Progenitor cell of endocrine pancreas (in vitro differentiated cells): ENCODE measurements around the gene KRT35. TPM values are rescaled to one million over a fixed set of nuclear protein-coding genes. Genes with fewer than 3 reads are reported as not detected.

Experiments used
- DNase-seq: peaks from one replicate; pipeline ENCODE4 v3.0.0; 2021; ENCODE audit warnings: low spot score; ENCODE audit not compliant: unreplicated experiment
- H3K27ac Mint-ChIP-seq: 2 replicates; pipeline ENCODE4 v1.8.0; 2021; ENCODE audit warnings: mild to moderate bottlenecking, moderate library complexity, mixed read lengths
- H3K27me3 Mint-ChIP-seq: 2 replicates; pipeline ENCODE4 v1.8.0; 2021; ENCODE audit warnings: mixed read lengths
- H3K36me3 Mint-ChIP-seq: 2 replicates; pipeline ENCODE4 v1.8.0; 2022; ENCODE audit warnings: mixed read lengths; ENCODE audit not compliant: insufficient read depth
- H3K4me1 Mint-ChIP-seq: 2 replicates; pipeline ENCODE4 v1.8.0; 2021; ENCODE audit warnings: low read depth, mixed read lengths
- H3K4me3 Mint-ChIP-seq: 2 replicates; pipeline ENCODE4 v1.8.0; 2021; ENCODE audit warnings: low read depth, mild to moderate bottlenecking, moderate library complexity, mixed read lengths
- H3K9me3 Mint-ChIP-seq: 2 replicates; pipeline ENCODE4 v1.8.0; 2021; ENCODE audit warnings: low read depth, mixed read lengths
- total RNA-seq: library from RNA; stranded (reverse); gene quantifications from 2 replicates; pipeline ENCODE4 v1.2.1, GENCODE V29; 2021
- TF ChIP-seq, protein P1 (sequence below): fragments of 200-600 bp; sonication (generic); IDR thresholded peaks from one replicate; pipeline ENCODE4 v1.5.0; 2021; ENCODE audit warnings: antibody characterized with exemption, mild to moderate bottlenecking; ENCODE audit not compliant: unreplicated experiment

The KRT35 gene
- total RNA-seq, 1 donor from 2014 or later, result not detected

DNA sequence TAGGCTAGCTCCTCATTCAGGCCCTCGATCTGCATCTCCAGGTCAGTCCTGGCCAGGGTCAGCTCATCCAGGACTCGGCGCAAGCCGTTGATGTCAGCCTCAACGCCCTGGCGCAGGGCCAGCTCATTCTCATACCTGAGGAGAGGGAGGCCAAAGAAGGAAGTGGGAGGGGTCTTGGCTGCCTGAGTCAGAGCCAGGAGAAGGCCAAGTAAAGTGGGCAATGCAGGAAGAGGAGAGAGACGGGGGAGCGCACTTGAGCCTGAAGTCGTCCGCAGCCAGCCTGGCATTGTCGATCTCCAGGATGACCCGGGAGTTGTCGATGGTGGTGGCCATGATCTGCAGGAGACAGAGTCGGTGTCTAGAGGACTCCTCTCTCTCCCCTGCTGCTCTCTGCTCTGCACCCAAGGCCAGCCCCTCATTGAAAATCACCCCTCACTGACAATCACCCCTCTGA is 35.9 kb upstream of the KRT35 start:
- H3K27ac Mint-ChIP-seq, result no peak overlapping the region
- no peak overlapping the region for H3K4me3 Mint-ChIP-seq
- H3K36me3 Mint-ChIP-seq, result no peaks in the 10 kb centered on the region
- no peaks in the 10 kb centered on the region for H3K9me3 Mint-ChIP-seq
- TF ChIP-seq, protein P1, sequence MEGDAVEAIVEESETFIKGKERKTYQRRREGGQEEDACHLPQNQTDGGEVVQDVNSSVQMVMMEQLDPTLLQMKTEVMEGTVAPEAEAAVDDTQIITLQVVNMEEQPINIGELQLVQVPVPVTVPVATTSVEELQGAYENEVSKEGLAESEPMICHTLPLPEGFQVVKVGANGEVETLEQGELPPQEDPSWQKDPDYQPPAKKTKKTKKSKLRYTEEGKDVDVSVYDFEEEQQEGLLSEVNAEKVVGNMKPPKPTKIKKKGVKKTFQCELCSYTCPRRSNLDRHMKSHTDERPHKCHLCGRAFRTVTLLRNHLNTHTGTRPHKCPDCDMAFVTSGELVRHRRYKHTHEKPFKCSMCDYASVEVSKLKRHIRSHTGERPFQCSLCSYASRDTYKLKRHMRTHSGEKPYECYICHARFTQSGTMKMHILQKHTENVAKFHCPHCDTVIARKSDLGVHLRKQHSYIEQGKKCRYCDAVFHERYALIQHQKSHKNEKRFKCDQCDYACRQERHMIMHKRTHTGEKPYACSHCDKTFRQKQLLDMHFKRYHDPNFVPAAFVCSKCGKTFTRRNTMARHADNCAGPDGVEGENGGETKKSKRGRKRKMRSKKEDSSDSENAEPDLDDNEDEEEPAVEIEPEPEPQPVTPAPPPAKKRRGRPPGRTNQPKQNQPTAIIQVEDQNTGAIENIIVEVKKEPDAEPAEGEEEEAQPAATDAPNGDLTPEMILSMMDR, result no peak
- no peaks in the 10 kb centered on the region for H3K27me3 Mint-ChIP-seq
- DNase-seq, result no peak
- H3K4me1 Mint-ChIP-seq, result peaks cover 21% of the 10 kb centered on the region

DNA sequence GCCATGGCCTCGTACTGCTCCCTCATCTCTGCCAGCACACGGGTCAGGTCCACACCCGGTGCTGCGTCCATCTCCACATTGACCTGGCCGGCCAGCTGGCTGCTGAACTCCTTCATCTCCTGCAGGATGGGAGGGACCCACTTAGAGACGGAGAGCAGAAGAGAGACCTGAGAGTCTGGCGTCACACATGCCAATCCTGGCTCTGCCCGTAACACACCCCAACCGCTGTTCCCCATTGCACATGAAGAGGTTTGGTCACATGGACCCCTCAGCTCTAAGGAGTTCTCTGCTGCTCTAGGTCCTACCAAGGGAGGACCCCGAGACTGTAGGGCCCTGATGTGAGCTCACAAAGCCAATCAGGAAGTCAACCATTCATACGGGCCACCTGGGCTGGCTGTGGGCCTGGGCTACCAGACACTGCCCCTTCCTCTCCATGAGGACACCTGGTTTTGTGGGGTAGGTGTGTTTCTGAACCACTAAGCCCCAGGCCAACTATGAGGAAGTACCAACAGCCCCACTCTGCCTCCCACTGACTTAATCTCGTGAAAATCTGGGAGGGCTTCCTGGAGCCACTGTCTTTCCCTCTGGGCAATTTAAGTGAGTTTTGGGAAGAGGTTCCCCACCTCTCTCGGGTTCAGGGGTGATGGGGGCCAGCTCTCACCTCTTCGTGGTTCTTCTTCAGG is 35.3 kb upstream of the KRT35 start:
- Mint-ChIP-seq H3K4me3 (no peak overlapping the region), H3K4me1 (peaks cover 15% of the 10 kb centered on the region), H3K9me3 (no peaks in the 10 kb centered on the region), H3K27me3 (no peaks in the 10 kb centered on the region), H3K27ac (no peak overlapping the region), H3K36me3 (no peaks in the 10 kb centered on the region)
- no peak for DNase-seq
- TF ChIP-seq, protein P1, result no peak

DNA sequence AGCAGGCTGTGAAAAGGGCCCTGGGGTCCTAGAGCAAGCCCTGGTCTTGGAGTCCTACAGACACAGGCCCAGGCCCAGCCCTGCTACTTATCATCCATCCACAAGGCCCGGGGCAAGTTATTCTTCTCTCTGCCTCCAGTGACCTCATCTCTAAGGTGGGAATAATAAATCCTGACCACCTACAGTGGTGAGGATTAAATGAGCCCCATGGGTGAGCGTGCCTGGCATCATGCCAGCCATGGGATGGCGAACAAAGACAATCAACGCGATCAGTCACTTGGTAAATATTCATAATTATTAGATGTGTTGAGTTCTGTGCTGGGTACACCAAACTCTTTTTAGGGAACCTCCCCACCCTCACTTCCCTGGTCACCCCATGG is 32.2 kb upstream of the KRT35 start:
- no peaks in the 10 kb centered on the region for H3K27me3 Mint-ChIP-seq
- DNase-seq, result no peak
- H3K4me3 Mint-ChIP-seq, result no peak overlapping the region
- H3K36me3 Mint-ChIP-seq, result no peaks in the 10 kb centered on the region
- TF ChIP-seq, protein P1, result no peak
- no peak overlapping the region for H3K27ac Mint-ChIP-seq
- H3K9me3 Mint-ChIP-seq, result no peaks in the 10 kb centered on the region
- peaks cover 5% of the 10 kb centered on the region for H3K4me1 Mint-ChIP-seq

GRCh38 chr17:41512546-41513167 is 31.7 kb upstream of the KRT35 start:
- Mint-ChIP-seq H3K27me3 (no peaks in the 10 kb centered on the region), H3K4me3 (no peak overlapping the region), H3K36me3 (no peaks in the 10 kb centered on the region), H3K27ac (no peak overlapping the region), H3K9me3 (no peaks in the 10 kb centered on the region), H3K4me1 (peaks cover 9% of the 10 kb centered on the region)
- TF ChIP-seq, protein P1, result no peak
- no peak for DNase-seq

- no peaks in the 10 kb centered on the region for H3K27me3 Mint-ChIP-seq
- no peaks in the 10 kb centered on the region for H3K36me3 Mint-ChIP-seq
- no peak for DNase-seq
- no peaks in the 10 kb centered on the region for H3K9me3 Mint-ChIP-seq
- H3K4me3 Mint-ChIP-seq, result no peak overlapping the region
- peaks cover 11% of the 10 kb centered on the region for H3K4me1 Mint-ChIP-seq
- TF ChIP-seq, protein P1, result no peak
- no peak overlapping the region for H3K27ac Mint-ChIP-seq
Measured at GRCh38 chr17:41511716-41512115, 30.8 kb upstream of the KRT35 start.
